Tibial artery (tissue), 4 donors: ENCODE results near the gene EMX2.

Experiments used
- DNase-seq, 2 donors: peaks; one replicate each; pipeline ENCODE4 v3.0.0-alpha.2; 2019
- H3K27ac ChIP-seq, 2 donors: fragments of 200-600 bp; sonication (generic) in 1 of 2; 1 replicate in 1 of 2; 2 replicates in 1 of 2; pipeline ENCODE4 v1.5.1; 2018 to 2019; ENCODE audit warnings: mild to moderate bottlenecking in 1 of 2
- H3K27me3 ChIP-seq, 2 donors: fragments of 200-600 bp; sonication (generic) in 1 of 2; one replicate each; pipeline versions ENCODE4 v1.5.1 to v1.6.0; 2016 to 2019
- H3K36me3 ChIP-seq, 3 donors: fragments of 200-600 bp; sonication (generic) in 2 of 3; one replicate each; pipeline ENCODE4 v1.5.1; 2016 to 2019; ENCODE audit warnings: mild to moderate bottlenecking in 2 of 3
- H3K4me1 ChIP-seq, 4 donors: fragments of 200-600 bp; sonication (generic) in 2 of 4; 1 replicate in 3 of 4; 2 replicates in 1 of 4; pipeline ENCODE4 v1.5.1; 2016 to 2019
- H3K4me3 ChIP-seq, 2 donors: fragments of 200-600 bp; sonication (generic) in 1 of 2; 1 replicate in 1 of 2; 2 replicates in 1 of 2; pipeline ENCODE4 v1.5.1; 2018 to 2019; ENCODE audit warnings: mild to moderate bottlenecking in 2 of 2
- H3K9me3 ChIP-seq, 3 donors: fragments of 200-600 bp; sonication (generic) in 1 of 3; one replicate each; pipeline ENCODE4 v1.5.1; 2016 to 2019
- CTCF ChIP-seq, 2 experiments: fragments of 200-600 bp in 1 of 2; fragments of 450-650 bp in 1 of 2; IDR thresholded peaks; one replicate each; pipeline ENCODE4 v1.5.1; 2017 to 2019; ENCODE audit warnings: antibody characterized with exemption in 2 of 2, mild to moderate bottlenecking in 1 of 2, moderate library complexity in 1 of 2
- intact Hi-C: fragments of 100-400 bp; cut with DNase I; formaldehyde crosslinking; loops from one replicate; pipeline ENCODE4 v1.15.0; 2023; ENCODE audit warnings: low total_unique reads

Gene EMX2

DNA sequence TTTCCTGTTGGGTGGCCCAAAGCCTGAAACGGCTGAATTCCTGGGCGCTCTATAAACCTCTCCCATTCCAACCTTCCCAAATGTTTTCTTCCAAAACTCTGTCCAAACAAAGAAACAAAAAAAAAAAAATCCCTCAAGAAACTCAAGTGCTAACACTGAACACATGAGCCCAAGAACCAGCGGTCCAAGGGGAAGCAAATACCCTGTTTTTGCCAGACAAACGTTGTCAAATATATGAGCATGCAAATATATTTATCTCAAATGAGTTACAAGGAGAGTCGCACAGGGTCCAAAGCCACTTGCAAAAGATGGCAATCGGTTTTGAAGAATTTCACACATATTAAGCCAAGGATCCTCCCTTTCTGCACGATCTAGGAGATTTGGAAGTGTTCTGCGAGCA, 23.3 kb upstream of the EMX2 start:
- no peaks in the 10 kb centered on the region for H3K27me3 ChIP-seq
- H3K36me3 ChIP-seq, result no peaks in the 10 kb centered on the region
- no peak overlapping the region for H3K4me3 ChIP-seq
- peaks cover 0 to 9% (median 0%) of the 10 kb centered on the region in 4 donors for H3K4me1 ChIP-seq
- no peak for DNase-seq
- H3K27ac ChIP-seq, result no peak overlapping the region
- TF ChIP-seq CTCF (IDR thresholded peaks at IDR 0.05), result no peak
- intact Hi-C loops, result no loop called here
- no peaks in the 10 kb centered on the region for H3K9me3 ChIP-seq

DNA sequence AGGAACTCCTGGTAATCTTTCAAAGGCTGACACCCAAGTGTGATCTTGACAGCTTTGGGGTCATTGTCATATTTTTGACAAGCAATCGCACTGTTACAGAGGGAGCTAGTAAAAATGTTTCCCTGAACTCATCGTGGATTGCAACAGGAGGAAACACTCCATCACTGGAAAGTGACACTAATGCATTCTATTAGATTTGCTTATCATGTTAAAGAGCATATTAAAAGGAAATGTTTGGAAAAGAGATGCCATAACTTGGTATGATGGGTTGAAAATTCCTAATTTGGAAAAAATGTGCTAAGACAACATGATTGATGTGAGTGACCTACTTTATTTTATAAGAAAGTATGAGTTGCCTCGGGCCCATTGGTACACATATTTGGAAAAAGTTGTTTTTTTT, 22.7 kb upstream of the EMX2 start:
- Histone ChIP-seq H3K27me3 (no peaks in the 10 kb centered on the region), H3K4me3 (no peak overlapping the region), H3K36me3 (no peaks in the 10 kb centered on the region), H3K4me1 (peaks cover 0 to 9% (median 0%) of the 10 kb centered on the region in 4 donors), H3K9me3 (no peaks in the 10 kb centered on the region), H3K27ac (no peak overlapping the region)
- DNase-seq, result no peak
- intact Hi-C loops, result no loop called here
- no peak for TF ChIP-seq CTCF (IDR thresholded peaks at IDR 0.05)

DNA sequence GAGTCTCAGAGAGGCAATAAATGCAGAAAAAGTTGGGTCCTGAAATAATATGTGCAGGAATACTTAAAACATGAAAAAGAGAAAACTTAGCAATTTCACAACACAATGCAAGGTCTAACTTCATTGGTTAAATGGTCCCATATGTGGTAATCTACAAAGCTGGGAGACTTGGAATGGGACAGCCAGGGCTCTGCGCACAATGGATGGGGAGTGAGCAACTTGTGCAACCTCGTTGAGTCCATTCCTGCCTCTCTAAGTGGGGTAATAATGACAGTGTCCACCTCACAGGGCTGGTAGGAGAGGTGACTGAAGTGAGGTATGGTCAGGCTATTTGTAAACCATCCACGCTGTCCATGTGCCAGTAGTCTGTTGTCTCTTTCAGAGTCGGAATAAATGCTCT, 11.8 kb upstream of the EMX2 start:
- H3K4me3 ChIP-seq, result no peak overlapping the region
- H3K27me3 ChIP-seq, result peaks cover 0 to 37% of the 10 kb centered on the region in 2 donors
- no peak for TF ChIP-seq CTCF (IDR thresholded peaks at IDR 0.05)
- no peaks in the 10 kb centered on the region for H3K9me3 ChIP-seq
- no peaks in the 10 kb centered on the region for H3K36me3 ChIP-seq
- no peak for DNase-seq
- no peak overlapping the region for H3K27ac ChIP-seq
- peaks cover 0 to 23% (median 15%) of the 10 kb centered on the region in 4 donors for H3K4me1 ChIP-seq
- intact Hi-C loops, result loop anchor here (10.0 kb wide), 1 partner anchor 814 kb away; the partner anchor contains the start of gene FAM204A

- Histone ChIP-seq H3K27ac (no peak overlapping the region), H3K36me3 (no peaks in the 10 kb centered on the region), H3K4me3 (no peak overlapping the region), H3K9me3 (no peaks in the 10 kb centered on the region), H3K27me3 (peaks cover 0 to 43% of the 10 kb centered on the region in 2 donors), H3K4me1 (peaks cover 0 to 27% (median 15%) of the 10 kb centered on the region in 4 donors)
- no peak for DNase-seq
- TF ChIP-seq CTCF (IDR thresholded peaks at IDR 0.05), result no peak
- intact Hi-C loops, result loop anchor here (10.0 kb wide), 1 partner anchor 813 kb away; the partner anchor contains the start of gene FAM204A
These were observed 11.1 kb upstream of the EMX2 start for GRCh38 chr10:117531371-117532002.

DNA sequence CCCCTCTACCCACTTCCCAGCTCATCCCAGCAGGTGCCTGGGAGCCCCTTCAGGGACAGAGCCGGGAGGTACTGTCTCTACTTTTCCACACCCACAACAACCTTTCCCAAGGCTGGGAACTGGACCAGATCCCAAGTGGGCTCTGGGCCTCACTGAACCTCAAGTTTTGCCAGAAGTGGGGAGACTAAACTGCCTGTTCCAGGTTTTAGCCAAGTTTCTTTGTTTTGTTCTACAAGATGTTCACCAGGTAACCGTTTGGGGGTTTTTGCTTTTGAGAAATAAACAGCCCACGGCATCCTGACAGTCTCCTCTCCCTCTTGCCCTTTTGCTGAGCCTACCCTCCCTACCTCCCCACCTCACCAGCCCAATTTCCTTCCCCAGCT, 10.6 kb upstream of the EMX2 start:
- H3K36me3 ChIP-seq, result no peaks in the 10 kb centered on the region
- intact Hi-C loops, result loop anchor here (10.0 kb wide), 1 partner anchor 813 kb away; the partner anchor contains the start of gene FAM204A
- H3K27ac ChIP-seq, result no peak overlapping the region
- DNase-seq, result no peak
- no peak overlapping the region for H3K4me3 ChIP-seq
- H3K9me3 ChIP-seq, result no peaks in the 10 kb centered on the region
- no peak for TF ChIP-seq CTCF (IDR thresholded peaks at IDR 0.05)
- H3K4me1 ChIP-seq, result peaks cover 0 to 30% (median 15%) of the 10 kb centered on the region in 4 donors
- H3K27me3 ChIP-seq, result peaks cover 0 to 45% of the 10 kb centered on the region in 2 donors
